Measurements from ENCODE around the gene DSTYK. TPM values are rescaled to one million over a fixed set of nuclear protein-coding genes. Genes with fewer than 3 reads are reported as not detected.

The DSTYK gene
- total RNA-seq, 1 experiment from 2014 or later, result 6.3 TPM

DNA sequence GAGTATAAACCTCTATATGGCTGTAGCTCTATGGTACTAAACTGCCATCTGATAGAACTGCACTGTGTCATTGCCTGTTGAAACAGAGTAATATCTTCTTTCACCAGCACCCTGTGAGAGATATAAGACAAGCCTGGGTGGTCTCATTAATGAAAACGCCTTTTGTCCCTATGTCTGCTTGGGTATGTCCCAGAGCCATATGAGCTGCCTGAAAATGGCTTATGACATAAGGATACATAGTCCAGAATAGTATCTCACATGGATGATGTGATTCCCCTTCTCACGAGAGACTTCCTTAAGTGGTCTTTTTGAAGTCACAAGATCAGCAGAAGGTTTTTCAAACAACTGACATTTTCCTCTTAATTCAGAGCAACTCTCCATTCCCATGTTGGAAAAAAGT is 8.9 kb upstream of the DSTYK start:
- TF ChIP-seq, protein P1, sequence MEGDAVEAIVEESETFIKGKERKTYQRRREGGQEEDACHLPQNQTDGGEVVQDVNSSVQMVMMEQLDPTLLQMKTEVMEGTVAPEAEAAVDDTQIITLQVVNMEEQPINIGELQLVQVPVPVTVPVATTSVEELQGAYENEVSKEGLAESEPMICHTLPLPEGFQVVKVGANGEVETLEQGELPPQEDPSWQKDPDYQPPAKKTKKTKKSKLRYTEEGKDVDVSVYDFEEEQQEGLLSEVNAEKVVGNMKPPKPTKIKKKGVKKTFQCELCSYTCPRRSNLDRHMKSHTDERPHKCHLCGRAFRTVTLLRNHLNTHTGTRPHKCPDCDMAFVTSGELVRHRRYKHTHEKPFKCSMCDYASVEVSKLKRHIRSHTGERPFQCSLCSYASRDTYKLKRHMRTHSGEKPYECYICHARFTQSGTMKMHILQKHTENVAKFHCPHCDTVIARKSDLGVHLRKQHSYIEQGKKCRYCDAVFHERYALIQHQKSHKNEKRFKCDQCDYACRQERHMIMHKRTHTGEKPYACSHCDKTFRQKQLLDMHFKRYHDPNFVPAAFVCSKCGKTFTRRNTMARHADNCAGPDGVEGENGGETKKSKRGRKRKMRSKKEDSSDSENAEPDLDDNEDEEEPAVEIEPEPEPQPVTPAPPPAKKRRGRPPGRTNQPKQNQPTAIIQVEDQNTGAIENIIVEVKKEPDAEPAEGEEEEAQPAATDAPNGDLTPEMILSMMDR (IDR thresholded peaks at IDR 0.05; ENCODE audit: insufficient read depth in 1 of 2, low read depth in 1 of 2, low read length in 1 of 2, severe bottlenecking in 1 of 2, unreplicated experiment in 1 of 2), result no peak
- Histone ChIP-seq H3K4me3 (ENCODE audit: low read depth, low read length) (no peak overlapping the region), H3K27me3 (replicated peaks; ENCODE audit: control insufficient read depth, insufficient read depth, low read length) (no peaks in the 10 kb centered on the region; the same call in 1 of the 2 replicates), H3K36me3 (ENCODE audit: control insufficient read depth, insufficient read depth, low read length) (no peaks in the 10 kb centered on the region), H3K4me1 (no peaks in the 10 kb centered on the region), H3K9me3 (no peaks in the 10 kb centered on the region)
- Mint-ChIP-seq H3K4me3 (ENCODE audit: unreplicated experiment) (no peak overlapping the region), H3K27ac (ENCODE audit: unreplicated experiment) (no peak overlapping the region), H3K36me3 (ENCODE audit: insufficient read depth, unreplicated experiment) (no peaks in the 10 kb centered on the region), H3K9me3 (ENCODE audit: unreplicated experiment) (no peaks in the 10 kb centered on the region), H3K27me3 (ENCODE audit: insufficient read depth, unreplicated experiment) (peaks cover 4% of the 10 kb centered on the region), H3K4me1 (ENCODE audit: low read depth, unreplicated experiment) (no peaks in the 10 kb centered on the region)
- no TSS peak for BruUV-seq (replicated peaks)
- intact Hi-C loops (cut with micrococcal nuclease; ENCODE audit: unreplicated experiment), result no loop called here
- DNase-seq, result no peak
- POLR2A ChIA-PET, result no interaction called here
- CTCF ChIA-PET, result no interaction called here

DNA sequence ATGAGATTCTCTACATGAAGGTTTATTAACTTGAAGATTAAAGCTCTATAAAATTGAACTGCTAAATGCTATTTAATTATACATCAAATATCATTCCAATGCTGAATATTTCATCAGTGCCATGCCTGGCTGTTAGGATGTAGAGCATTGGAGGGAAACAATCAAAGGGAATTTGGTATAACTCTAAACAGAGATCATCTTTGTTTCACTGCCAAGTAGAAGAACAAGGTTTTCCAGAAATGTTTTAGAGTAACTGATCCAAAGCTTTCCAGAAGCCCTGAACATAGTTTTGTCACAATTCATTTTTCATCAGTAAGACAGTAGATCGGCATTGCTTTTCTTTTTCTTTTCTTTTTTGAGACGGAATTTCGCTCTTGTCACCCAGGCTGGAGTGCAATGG is 5.9 kb upstream of the DSTYK start:
- no TSS peak for BruUV-seq (replicated peaks)
- TF ChIP-seq, protein P1 (IDR thresholded peaks at IDR 0.05; ENCODE audit: insufficient read depth in 1 of 2, low read depth in 1 of 2, low read length in 1 of 2, severe bottlenecking in 1 of 2, unreplicated experiment in 1 of 2), result no peak
- Histone ChIP-seq H3K4me1 (no peaks in the 10 kb centered on the region), H3K36me3 (ENCODE audit: control insufficient read depth, insufficient read depth, low read length) (no peaks in the 10 kb centered on the region), H3K4me3 (ENCODE audit: low read depth, low read length) (no peak overlapping the region), H3K9me3 (no peaks in the 10 kb centered on the region), H3K27me3 (replicated peaks; ENCODE audit: control insufficient read depth, insufficient read depth, low read length) (no peaks in the 10 kb centered on the region)
- no peak for DNase-seq
- Mint-ChIP-seq H3K4me3 (ENCODE audit: unreplicated experiment) (no peak overlapping the region), H3K4me1 (ENCODE audit: low read depth, unreplicated experiment) (no peaks in the 10 kb centered on the region), H3K27me3 (ENCODE audit: insufficient read depth, unreplicated experiment) (peaks cover 4% of the 10 kb centered on the region), H3K36me3 (ENCODE audit: insufficient read depth, unreplicated experiment) (no peaks in the 10 kb centered on the region), H3K9me3 (ENCODE audit: unreplicated experiment) (no peaks in the 10 kb centered on the region), H3K27ac (ENCODE audit: unreplicated experiment) (no peak overlapping the region)
- ChIA-PET CTCF (no interaction called here), POLR2A (no interaction called here)
- intact Hi-C loops (cut with micrococcal nuclease; ENCODE audit: unreplicated experiment), result no loop called here

DNA sequence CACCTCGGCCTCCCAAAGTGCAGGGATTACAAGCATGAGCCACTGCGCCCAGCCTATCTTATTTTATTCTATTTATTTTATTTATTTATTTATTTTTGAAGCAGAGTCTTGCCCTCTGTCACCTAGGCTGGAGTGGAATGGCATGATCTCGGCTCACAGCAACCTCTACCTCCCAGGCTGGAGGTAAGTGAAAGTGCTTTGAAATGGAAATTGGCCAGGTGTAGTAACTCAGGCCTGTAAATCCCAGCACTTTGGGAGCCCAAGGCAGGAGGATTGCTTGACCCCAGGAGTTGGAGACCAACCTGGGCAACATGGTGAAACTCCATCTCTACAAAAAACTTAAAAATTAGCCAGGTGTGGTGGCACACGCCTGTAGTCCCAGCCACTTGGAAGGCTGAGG is 5.1 kb upstream of the DSTYK start:
- TF ChIP-seq, protein P1 (IDR thresholded peaks at IDR 0.05; ENCODE audit: insufficient read depth in 1 of 2, low read depth in 1 of 2, low read length in 1 of 2, severe bottlenecking in 1 of 2, unreplicated experiment in 1 of 2), result no peak
- H3K4me3 Mint-ChIP-seq (ENCODE audit: unreplicated experiment), result no peak overlapping the region
- ChIA-PET POLR2A (no interaction called here), CTCF (no interaction called here)
- no peaks in the 10 kb centered on the region for H3K9me3 Mint-ChIP-seq (ENCODE audit: unreplicated experiment)
- no peaks in the 10 kb centered on the region for H3K27me3 ChIP-seq (replicated peaks; ENCODE audit: control insufficient read depth, insufficient read depth, low read length)
- H3K27ac Mint-ChIP-seq (ENCODE audit: unreplicated experiment), result no peak overlapping the region
- no peaks in the 10 kb centered on the region for H3K9me3 ChIP-seq
- intact Hi-C loops (cut with micrococcal nuclease; ENCODE audit: unreplicated experiment), result no loop called here
- H3K4me1 ChIP-seq, result no peaks in the 10 kb centered on the region
- no peak for DNase-seq
- H3K27me3 Mint-ChIP-seq (ENCODE audit: insufficient read depth, unreplicated experiment), result peaks cover 4% of the 10 kb centered on the region
- H3K36me3 Mint-ChIP-seq (ENCODE audit: insufficient read depth, unreplicated experiment), result peaks cover 2% of the 10 kb centered on the region
- peaks cover 5% of the 10 kb centered on the region for H3K4me1 Mint-ChIP-seq (ENCODE audit: low read depth, unreplicated experiment)
- H3K36me3 ChIP-seq (ENCODE audit: control insufficient read depth, insufficient read depth, low read length), result no peaks in the 10 kb centered on the region
- BruUV-seq (replicated peaks), result no TSS peak
- no peak overlapping the region for H3K4me3 ChIP-seq (ENCODE audit: low read depth, low read length)
